AG04450 (cell line): ENCODE results near the gene SF3A1. TPM values are rescaled to one million over a fixed set of nuclear protein-coding genes. Genes with fewer than 3 reads are reported as not detected.

Source experiments
- CTCF ChIA-PET: fragments of 300-600, 350-600 bp; formaldehyde crosslinking; extraction: SDS; loops from one replicate; lab custom pipeline; 2022; ENCODE audit warnings: antibody characterized with exemption, inconsistent platforms; lab: Charles Lee
- POLR2A ChIA-PET: fragments of 350-600 bp; formaldehyde crosslinking; extraction: SDS; loops from one replicate; lab custom pipeline; 2021; ENCODE audit warnings: antibody characterized with exemption, inconsistent platforms; lab: Yijun Ruan, JAX
- DNase-seq: peaks from one replicate; pipeline ENCODE4 v3.0.0-alpha.2; 2011; ENCODE audit warnings: low read depth, low spot score
- H3K27ac ChIP-seq: one replicate; pipeline ENCODE4 v1.5.1; 2012; ENCODE audit warnings: low read depth, low read length, control low read depth
- H3K27me3 ChIP-seq: one replicate; pipeline ENCODE4 v1.6.0; 2012; ENCODE audit warnings: low read length; ENCODE audit not compliant: control insufficient read depth, insufficient read depth
- H3K4me3 ChIP-seq: 2 replicates; pipeline ENCODE4 v1.5.1; 2011; ENCODE audit warnings: mild to moderate bottlenecking, low read depth, low read length, control low read depth
- H3K9me3 ChIP-seq: 2 replicates; pipeline ENCODE4 v1.5.1; 2012; ENCODE audit warnings: low read length; ENCODE audit not compliant: control insufficient read depth, insufficient read depth
- CTCF ChIP-seq: IDR thresholded peaks from 2 replicates; pipeline ENCODE4 v1.5.1; 2011; ENCODE audit warnings: low read depth, low read length, control low read depth, inconsistent platforms
- polyA plus RNA-seq: library from polyadenylated mRNA; depleted of rRNA; stranded (reverse); fragments of >200 nt; gene quantifications from 2 replicates; pipeline ENCODE4 v1.2.3, GENCODE V29; 2011

The SF3A1 gene
- polyA plus RNA-seq, 1 experiment, result 53.1 TPM

GRCh38 chr22:30361916-30362650, 5.4 kb upstream of the SF3A1 start:
- ChIA-PET POLR2A (no interaction called here), CTCF (no interaction called here)
- no peak for DNase-seq
- Histone ChIP-seq H3K4me3 (no peak overlapping the region), H3K27ac (no peak overlapping the region), H3K27me3 (no peaks in the 10 kb centered on the region), H3K9me3 (no peaks in the 10 kb centered on the region)
- no peak for TF ChIP-seq CTCF

GRCh38 chr22:30358541-30358940, 1.8 kb upstream of the SF3A1 start:
- DNase-seq, result no peak
- H3K4me3 ChIP-seq, result no peak overlapping the region
- H3K27ac ChIP-seq, result no peak overlapping the region
- H3K27me3 ChIP-seq, result no peaks in the 10 kb centered on the region
- POLR2A ChIA-PET, result no interaction called here
- CTCF ChIA-PET, result interaction anchor here (0.7 kb wide), 1 partner anchor 70 kb away, joined by 3 read pairs; no protein-coding TSS in a partner anchor
- no peak for TF ChIP-seq CTCF
- H3K9me3 ChIP-seq, result no peaks in the 10 kb centered on the region

- Histone ChIP-seq H3K9me3 (no peaks in the 10 kb centered on the region), H3K27ac (no peak overlapping the region), H3K27me3 (no peaks in the 10 kb centered on the region), H3K4me3 (peak overlapping the region; percentile 92; the same call in 1 of the 2 replicates)
- CTCF ChIA-PET, result no interaction called here
- TF ChIP-seq CTCF, result no peak
- no peak for DNase-seq
- POLR2A ChIA-PET, result interaction anchor here (0.9 to 1.7 kb wide), 4 partner anchors 8 to 69 kb away, joined by 4 to 19 read pairs (median 4); partner anchors contain the start of gene CASTOR1
These were observed 1.0 kb upstream of the SF3A1 start for GRCh38 chr22:30357650-30358215.

GRCh38 chr22:30357236-30357570, 509 bp upstream of the SF3A1 start:
- H3K9me3 ChIP-seq, result no peaks in the 10 kb centered on the region
- no peaks in the 10 kb centered on the region for H3K27me3 ChIP-seq
- CTCF ChIA-PET, result interaction anchor here (0.9 to 1.8 kb wide), 4 partner anchors 29 to 71 kb away, joined by 3 to 9 read pairs (median 4); partner anchors contain the start of gene CASTOR1
- no peak for TF ChIP-seq CTCF
- no peak for DNase-seq
- POLR2A ChIA-PET, result interaction anchor here (0.6 to 1.7 kb wide), 12 partner anchors 9 to 94 kb away, joined by 3 to 19 read pairs (median 4); partner anchors contain the start of genes CASTOR1 and TBC1D10A
- peak overlapping the region; percentile 92 for H3K4me3 ChIP-seq
- peak overlapping the region; percentile 11 for H3K27ac ChIP-seq

- ChIA-PET POLR2A (interaction anchor here (1.4 kb wide), 1 partner anchor 27 kb away, joined by 5 read pairs; the partner anchor contains the start of gene TBC1D10A), CTCF (interaction anchor here (0.7 kb wide), 1 partner anchor 99 kb away, joined by 3 read pairs; no protein-coding TSS in a partner anchor)
- DNase-seq, result no peak
- no peaks in the 10 kb centered on the region for H3K27me3 ChIP-seq
- H3K27ac ChIP-seq, result no peak overlapping the region
- TF ChIP-seq CTCF, result no peak
- H3K4me3 ChIP-seq, result no peak overlapping the region
- no peaks in the 10 kb centered on the region for H3K9me3 ChIP-seq
These were observed 2.0 kb downstream of the SF3A1 start for GRCh38 chr22:30354644-30355043.
